Transverse colon (tissue), 3 donors: ENCODE results near the gene LCAT.

Experiments used
- EP300 ChIP-seq: sonication (generic); formaldehyde crosslinking; IDR thresholded peaks from one replicate; pipeline ENCODE4 v1.6.1; 2017; ENCODE audit warnings: antibody characterized with exemption, low read depth
- POLR2A ChIP-seq: fragments of 450-650 bp; IDR thresholded peaks from one replicate; pipeline ENCODE4 v1.6.1; 2016; ENCODE audit warnings: antibody characterized with exemption, mild to moderate bottlenecking, moderate library complexity
- TF ChIP-seq, protein P1 (sequence below), 5 experiments: fragments of 200-600 bp in 3 of 5; fragments of 450-650 bp in 2 of 5; sonication (generic) in 3 of 5; IDR thresholded peaks; 1 replicate in 2 of 5; 2 replicates in 3 of 5; pipeline ENCODE4 v1.5.1; 2016 to 2017; ENCODE audit warnings: antibody characterized with exemption in 5 of 5, inconsistent platforms in 3 of 5, mild to moderate bottlenecking in 2 of 5, moderate library complexity in 1 of 5

DNA sequence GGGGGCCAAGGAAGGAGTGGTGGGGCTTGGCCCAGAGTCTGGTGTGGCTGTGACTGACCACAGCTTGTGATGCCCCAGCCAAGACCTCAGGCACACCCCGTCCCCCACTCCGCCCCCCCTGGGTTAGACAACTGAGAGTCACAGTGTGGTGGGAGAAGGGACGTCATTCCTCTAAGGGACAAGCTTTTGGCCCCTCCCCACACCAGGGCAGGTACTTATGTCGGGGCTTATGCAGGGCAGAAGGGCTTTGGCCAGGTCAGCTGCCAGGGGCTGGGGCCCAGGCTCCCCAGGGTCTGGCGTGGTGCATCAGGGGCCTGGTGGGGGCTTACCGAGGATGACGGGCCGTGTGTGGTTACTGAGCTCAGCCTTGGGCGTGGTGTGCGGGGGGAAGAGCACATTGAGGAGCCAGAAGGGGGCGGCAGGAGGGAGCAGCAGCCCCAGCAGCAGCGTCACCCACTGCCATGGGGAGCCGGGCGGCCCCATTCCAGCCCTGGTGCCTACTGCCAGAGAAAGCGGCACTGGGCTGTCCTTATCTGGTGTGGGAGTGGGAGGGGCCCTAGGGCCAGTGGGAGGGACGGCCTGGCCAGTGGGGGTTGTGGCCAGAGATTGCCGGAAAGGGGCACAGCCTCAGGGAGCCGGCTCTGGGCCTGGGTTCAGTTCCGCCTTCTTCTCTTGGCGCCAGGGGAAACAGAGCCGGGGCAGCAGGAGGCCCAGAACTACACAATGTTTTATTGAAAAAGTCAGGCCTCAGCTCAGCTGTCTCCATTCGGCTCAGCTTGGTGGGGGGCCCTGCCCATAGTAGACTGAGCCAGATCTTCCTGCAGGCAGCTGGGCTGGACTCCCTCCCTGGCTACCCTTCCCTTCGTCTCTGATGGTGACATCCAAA lies at the start of gene LCAT:
- TF ChIP-seq, protein P1, sequence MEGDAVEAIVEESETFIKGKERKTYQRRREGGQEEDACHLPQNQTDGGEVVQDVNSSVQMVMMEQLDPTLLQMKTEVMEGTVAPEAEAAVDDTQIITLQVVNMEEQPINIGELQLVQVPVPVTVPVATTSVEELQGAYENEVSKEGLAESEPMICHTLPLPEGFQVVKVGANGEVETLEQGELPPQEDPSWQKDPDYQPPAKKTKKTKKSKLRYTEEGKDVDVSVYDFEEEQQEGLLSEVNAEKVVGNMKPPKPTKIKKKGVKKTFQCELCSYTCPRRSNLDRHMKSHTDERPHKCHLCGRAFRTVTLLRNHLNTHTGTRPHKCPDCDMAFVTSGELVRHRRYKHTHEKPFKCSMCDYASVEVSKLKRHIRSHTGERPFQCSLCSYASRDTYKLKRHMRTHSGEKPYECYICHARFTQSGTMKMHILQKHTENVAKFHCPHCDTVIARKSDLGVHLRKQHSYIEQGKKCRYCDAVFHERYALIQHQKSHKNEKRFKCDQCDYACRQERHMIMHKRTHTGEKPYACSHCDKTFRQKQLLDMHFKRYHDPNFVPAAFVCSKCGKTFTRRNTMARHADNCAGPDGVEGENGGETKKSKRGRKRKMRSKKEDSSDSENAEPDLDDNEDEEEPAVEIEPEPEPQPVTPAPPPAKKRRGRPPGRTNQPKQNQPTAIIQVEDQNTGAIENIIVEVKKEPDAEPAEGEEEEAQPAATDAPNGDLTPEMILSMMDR (IDR thresholded peaks at IDR 0.05): no peak
- TF ChIP-seq EP300: no peak
- no peak for TF ChIP-seq POLR2A
